Esophagus squamous epithelium (tissue), 4 donors: Measurements from ENCODE around the gene HAL.

Source experiments
- CTCF ChIP-seq, 6 experiments: fragments of 450-650 bp in 4 of 6; fragments of 200-600 bp in 2 of 6; sonication (generic) in 2 of 6; IDR thresholded peaks; one replicate each; pipeline ENCODE4 v1.5.1; 2016 to 2019; ENCODE audit warnings: antibody characterized with exemption in 6 of 6, mild to moderate bottlenecking in 4 of 6, moderate library complexity in 4 of 6
- POLR2A ChIP-seq, 4 donors: fragments of 450-650 bp; IDR thresholded peaks; one replicate each; pipeline ENCODE4 v1.6.1; 2017; ENCODE audit warnings: antibody characterized with exemption in 4 of 4, mild to moderate bottlenecking in 4 of 4, moderate library complexity in 3 of 4

- TF ChIP-seq CTCF (IDR thresholded peaks at IDR 0.05), result no peak
- TF ChIP-seq POLR2A (IDR thresholded peaks at IDR 0.05), result no peak
Observed at GRCh38 chr12:95986635-95987570, 9.2 kb downstream of the HAL start.
